Activated CD8-positive, alpha-beta T cell treated with anti-CD3 and anti-CD28 coated beads, Interleukin-2, amount 10 ng/mL, durations not matched to agents 7 days and 5 days (primary cell): ENCODE results near the gene LRFN5. TPM values are rescaled to one million over a fixed set of nuclear protein-coding genes. Genes with fewer than 3 reads are reported as not detected.

Experiments
- ATAC-seq: fragments of 150-1000 bp; cut with Tn5 transposase; one replicate; pipeline ENCODE4 v1.10.0; 2021; ENCODE audit warnings: moderate library complexity
- CTCF ChIA-PET: fragments of 350-600 bp; sonication (Branson Sonifier 250); formaldehyde crosslinking; loops from one replicate; lab custom pipeline; 2021; ENCODE audit warnings: antibody characterized with exemption; lab: Charles Lee
- POLR2A ChIA-PET: fragments of 350-600 bp; sonication (Branson Sonifier 250); formaldehyde crosslinking; loops from one replicate; lab custom pipeline; 2021; ENCODE audit warnings: antibody characterized with exemption; lab: Charles Lee
- DNase-seq: peaks from one replicate; pipeline ENCODE4 v3.0.0-alpha.2; 2020
- H3K27ac Mint-ChIP-seq: one replicate; pipeline ENCODE4 v1.8.0; 2021; ENCODE audit warnings: mild to moderate bottlenecking, mixed read lengths
- H3K27me3 Mint-ChIP-seq: one replicate; pipeline ENCODE4 v1.8.0; 2021; ENCODE audit warnings: low read depth, mixed read lengths
- H3K36me3 Mint-ChIP-seq: one replicate; pipeline ENCODE4 v1.8.0; 2021; ENCODE audit warnings: low read depth, mixed read lengths
- H3K4me1 Mint-ChIP-seq: one replicate; pipeline ENCODE4 v1.8.0; 2021; ENCODE audit warnings: low read depth, mixed read lengths
- H3K4me3 Mint-ChIP-seq: one replicate; pipeline ENCODE4 v1.8.0; 2021; ENCODE audit warnings: mild to moderate bottlenecking, mixed read lengths
- H3K9me3 Mint-ChIP-seq: one replicate; pipeline ENCODE4 v1.8.0; 2022; ENCODE audit warnings: mixed read lengths; ENCODE audit not compliant: insufficient read depth
- total RNA-seq, 2 experiments: library from RNA; stranded (reverse); gene quantifications; one replicate each; pipeline ENCODE4 v1.2.3, GENCODE V29; 2021

LRFN5 gene
- total RNA-seq, 2 experiments from 2014 or later: not detected

DNA sequence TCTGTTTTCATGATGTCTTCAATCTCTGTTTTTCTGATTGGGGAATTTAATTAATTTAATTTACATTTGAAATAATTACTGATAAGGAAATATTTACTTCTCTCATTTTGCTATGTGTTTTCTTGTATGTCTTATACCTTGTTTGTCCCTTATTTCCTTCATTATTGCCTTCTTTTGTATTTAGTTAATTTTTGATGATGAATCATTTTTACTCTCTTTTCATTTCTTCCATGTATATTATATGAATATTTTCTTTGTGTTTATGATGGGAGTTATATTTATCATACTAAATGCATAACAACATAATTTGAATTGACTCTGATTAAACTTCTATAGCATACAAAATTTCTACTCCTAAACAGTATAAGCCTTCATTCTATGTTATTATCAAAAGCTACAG, 309.6 kb downstream of the LRFN5 start:
- DNase-seq (no peak), ATAC-seq (no peak)
- H3K36me3 Mint-ChIP-seq: no peaks in the 10 kb centered on the region
- peaks cover 21% of the 10 kb centered on the region for H3K9me3 Mint-ChIP-seq
- no peaks in the 10 kb centered on the region for H3K27me3 Mint-ChIP-seq
- no peak overlapping the region for H3K27ac Mint-ChIP-seq
- POLR2A ChIA-PET: no interaction called here
- CTCF ChIA-PET: no interaction called here
- H3K4me3 Mint-ChIP-seq: no peak overlapping the region
- H3K4me1 Mint-ChIP-seq: no peaks in the 10 kb centered on the region

DNA sequence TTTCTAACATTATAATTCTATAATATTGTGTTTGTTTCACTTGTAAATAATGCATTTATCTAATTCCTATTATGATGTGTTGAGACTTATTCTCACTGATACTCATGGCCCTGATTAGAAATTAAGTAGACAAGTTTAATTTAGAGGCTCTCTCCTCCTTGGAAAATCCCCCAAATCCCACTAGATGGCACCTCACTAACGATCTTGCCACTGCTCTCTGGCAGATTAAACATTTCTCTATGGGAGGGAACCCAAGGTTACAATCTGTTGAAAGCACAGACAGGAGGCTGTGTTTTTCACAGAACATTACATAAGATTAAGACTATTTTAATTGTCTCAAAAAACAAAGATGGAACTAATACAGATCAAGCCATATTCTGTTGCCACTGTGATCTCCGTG, 318.7 kb downstream of the LRFN5 start:
- H3K4me3 Mint-ChIP-seq: no peak overlapping the region
- POLR2A ChIA-PET: no interaction called here
- no peak for DNase-seq

DNA sequence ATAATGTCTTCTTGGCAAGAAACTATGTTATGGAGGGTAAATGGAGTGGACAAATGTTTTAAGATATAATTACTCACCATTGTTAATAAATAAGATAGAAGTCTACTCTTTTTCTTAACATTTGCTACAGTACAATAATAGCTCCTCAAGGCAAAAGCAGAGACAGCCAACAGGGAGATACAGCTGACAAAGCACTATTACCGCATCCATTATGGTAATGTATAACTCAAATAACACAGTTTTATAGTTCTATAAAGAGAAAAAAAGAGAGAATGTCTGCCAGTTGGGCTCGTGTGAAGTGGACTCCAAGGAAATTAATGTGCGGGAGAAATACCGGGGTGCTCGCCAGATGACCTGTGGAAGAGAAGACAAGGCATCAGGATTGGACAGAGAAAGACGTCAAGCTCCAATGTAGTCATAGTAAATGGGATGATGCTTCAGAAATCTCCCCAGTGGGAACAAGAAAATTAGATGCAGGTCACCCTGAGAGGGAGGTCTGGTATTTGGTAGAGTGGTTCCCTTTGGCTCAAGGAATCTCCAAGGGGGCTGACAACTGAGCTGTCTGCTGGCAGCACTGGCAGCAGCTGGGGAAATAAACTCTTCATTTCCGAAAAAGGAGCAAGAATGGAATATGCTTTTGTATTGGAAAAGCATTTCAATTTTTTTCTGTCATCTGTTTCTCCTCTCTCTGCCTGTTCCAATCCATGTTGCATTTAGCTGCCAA, 343.9 kb downstream of the LRFN5 start:
- H3K4me1 Mint-ChIP-seq: no peaks in the 10 kb centered on the region
- no peaks in the 10 kb centered on the region for H3K36me3 Mint-ChIP-seq
- ChIA-PET CTCF (no interaction called here), POLR2A (no interaction called here)
- ATAC-seq (no peak), DNase-seq (no peak)
- no peaks in the 10 kb centered on the region for H3K27me3 Mint-ChIP-seq
- no peak overlapping the region for H3K4me3 Mint-ChIP-seq
- peaks cover 5% of the 10 kb centered on the region for H3K9me3 Mint-ChIP-seq
- H3K27ac Mint-ChIP-seq: no peak overlapping the region

More for the DNA sequence above, 318.7 kb downstream of the LRFN5 start:
- CTCF ChIA-PET: no interaction called here
- Mint-ChIP-seq H3K9me3 (no peaks in the 10 kb centered on the region), H3K36me3 (no peaks in the 10 kb centered on the region), H3K4me1 (no peaks in the 10 kb centered on the region), H3K27ac (no peak overlapping the region), H3K27me3 (no peaks in the 10 kb centered on the region)
- no peak for ATAC-seq
